Neural cell (in vitro differentiated cells): ENCODE data around the gene RELL2.

Experiments used
- RAD21 ChIP-seq: fragments of 450-650 bp; conservative IDR thresholded peaks from 2 replicates; pipeline ENCODE4 v1.6.1; 2014; ENCODE audit warnings: antibody characterized with exemption, mild to moderate bottlenecking, moderate library complexity
- SMC3 ChIP-seq: fragments of 450-650 bp; conservative IDR thresholded peaks from 2 replicates; pipeline ENCODE4 v1.6.1; 2014; ENCODE audit warnings: antibody characterized with exemption, mild to moderate bottlenecking, moderate library complexity; ENCODE audit not compliant: poor library complexity

DNA sequence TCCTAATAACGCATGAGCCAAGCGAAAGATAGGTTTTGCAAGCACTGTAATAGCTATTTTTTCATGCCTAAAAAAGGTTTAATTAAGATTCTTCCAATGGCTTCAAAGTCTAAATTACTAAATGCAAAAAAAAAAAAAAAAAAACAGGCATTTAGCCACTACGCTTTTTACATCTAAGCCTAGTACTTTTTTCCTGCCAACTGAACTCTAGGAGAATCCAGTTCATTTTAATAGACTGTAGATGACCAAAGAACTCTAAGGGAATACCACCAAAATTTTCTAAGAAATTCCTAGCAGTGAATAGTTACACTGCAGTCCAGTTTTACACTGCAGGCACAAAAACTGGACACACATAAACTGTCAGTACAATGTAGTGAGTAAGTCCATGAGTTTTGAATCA is 27.8 kb upstream of the RELL2 start:
- TF ChIP-seq RAD21 (no peak), SMC3 (no peak)
